Coronary artery (tissue), 2 donors: ENCODE measurements around the gene TWSG1.
"Not testable (repeated sequence)": the region's sequence is repeated elsewhere in the genome, so short reads cannot be mapped to it uniquely, and the experiment has no call there.

Source experiments
- DNase-seq: peaks from one replicate; pipeline ENCODE4 v3.0.0-alpha.2; 2017; ENCODE audit warnings: low spot score
- H3K27ac ChIP-seq, 2 donors: fragments of 200-600 bp; sonication (generic); one replicate each; pipeline ENCODE4 v1.5.1; 2016 to 2019
- H3K4me3 ChIP-seq: fragments of 200-600 bp; sonication (generic); 2 replicates; pipeline ENCODE4 v1.5.1; 2016; ENCODE audit warnings: mild to moderate bottlenecking, moderate library complexity
- TF ChIP-seq, protein P1 (sequence below): fragments of 200-600 bp; sonication (generic); IDR thresholded peaks from one replicate; pipeline ENCODE4 v1.5.1; 2019; ENCODE audit warnings: antibody characterized with exemption

Gene TWSG1

GRCh38 chr18:9421901-9422327 is 87.3 kb downstream of the TWSG1 start:
- no peak overlapping the region for H3K27ac ChIP-seq
- H3K4me3 ChIP-seq = no peak overlapping the region
- no peak for DNase-seq
- TF ChIP-seq, protein P1, sequence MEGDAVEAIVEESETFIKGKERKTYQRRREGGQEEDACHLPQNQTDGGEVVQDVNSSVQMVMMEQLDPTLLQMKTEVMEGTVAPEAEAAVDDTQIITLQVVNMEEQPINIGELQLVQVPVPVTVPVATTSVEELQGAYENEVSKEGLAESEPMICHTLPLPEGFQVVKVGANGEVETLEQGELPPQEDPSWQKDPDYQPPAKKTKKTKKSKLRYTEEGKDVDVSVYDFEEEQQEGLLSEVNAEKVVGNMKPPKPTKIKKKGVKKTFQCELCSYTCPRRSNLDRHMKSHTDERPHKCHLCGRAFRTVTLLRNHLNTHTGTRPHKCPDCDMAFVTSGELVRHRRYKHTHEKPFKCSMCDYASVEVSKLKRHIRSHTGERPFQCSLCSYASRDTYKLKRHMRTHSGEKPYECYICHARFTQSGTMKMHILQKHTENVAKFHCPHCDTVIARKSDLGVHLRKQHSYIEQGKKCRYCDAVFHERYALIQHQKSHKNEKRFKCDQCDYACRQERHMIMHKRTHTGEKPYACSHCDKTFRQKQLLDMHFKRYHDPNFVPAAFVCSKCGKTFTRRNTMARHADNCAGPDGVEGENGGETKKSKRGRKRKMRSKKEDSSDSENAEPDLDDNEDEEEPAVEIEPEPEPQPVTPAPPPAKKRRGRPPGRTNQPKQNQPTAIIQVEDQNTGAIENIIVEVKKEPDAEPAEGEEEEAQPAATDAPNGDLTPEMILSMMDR = no peak

DNA sequence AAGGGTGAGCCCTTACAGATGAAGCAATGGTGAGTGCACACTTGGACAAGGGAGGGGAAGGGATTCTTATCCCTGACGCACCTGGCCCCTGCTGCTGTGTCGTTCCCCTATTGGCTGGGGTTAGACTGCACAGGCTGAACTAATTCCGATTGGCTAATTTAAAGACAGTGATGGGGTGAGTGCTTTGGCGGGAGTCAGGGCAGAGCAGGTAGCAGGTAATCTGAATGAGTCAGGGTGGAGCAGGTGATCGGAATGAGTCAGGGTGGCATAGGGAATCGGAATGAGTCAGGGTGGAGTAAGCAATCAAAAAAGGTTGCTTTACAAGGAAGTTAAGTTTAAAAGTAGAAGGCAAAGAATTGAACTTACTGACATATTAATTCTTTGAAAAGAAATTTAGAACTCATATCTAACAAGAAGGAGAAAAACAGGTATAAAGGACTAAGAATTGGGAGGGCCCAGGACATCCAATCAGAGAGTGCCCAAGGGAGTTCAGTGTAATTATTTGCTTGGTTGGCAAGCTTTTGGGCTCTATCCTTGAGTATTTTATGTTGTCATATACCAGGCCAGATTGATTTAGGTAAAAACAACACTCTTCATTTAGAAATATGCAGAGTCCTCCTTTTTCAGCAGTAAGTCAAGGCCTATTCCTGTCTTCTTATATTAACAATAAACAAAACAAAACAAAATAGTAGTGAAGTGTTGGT is 88.4 kb downstream of the TWSG1 start:
- H3K4me3 ChIP-seq = no peak overlapping the region
- no peak overlapping the region for H3K27ac ChIP-seq
- no peak for DNase-seq
- TF ChIP-seq, protein P1 = no peak

GRCh38 chr18:9423648-9424047 is 89.1 kb downstream of the TWSG1 start:
- not testable (repeated sequence) for DNase-seq

DNA sequence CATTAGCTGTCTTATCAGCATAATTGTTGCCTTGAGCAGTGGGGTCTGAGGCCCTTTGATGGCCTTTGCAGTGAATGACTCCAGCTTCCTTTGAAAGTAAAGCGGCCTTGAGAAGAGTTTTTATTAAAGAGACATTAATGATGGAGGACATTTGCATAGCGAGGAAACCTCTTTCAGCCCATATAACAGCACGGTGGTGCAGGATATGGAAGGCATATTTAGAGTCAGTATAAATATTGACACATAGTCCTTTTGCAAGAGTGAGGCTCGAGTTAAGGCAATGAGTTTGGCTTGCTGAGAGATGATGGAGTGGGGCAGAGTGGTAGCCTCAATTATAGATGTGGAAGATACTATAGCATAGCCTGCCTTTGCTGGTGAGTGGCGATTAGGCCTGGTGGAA is 89.7 kb downstream of the TWSG1 start:
- not testable (repeated sequence) for H3K27ac ChIP-seq, H3K4me3 ChIP-seq, DNase-seq

More at GRCh38 chr18:9423648-9424047, 89.1 kb downstream of the TWSG1 start:
- not testable (repeated sequence) for H3K4me3 ChIP-seq, H3K27ac ChIP-seq

DNA sequence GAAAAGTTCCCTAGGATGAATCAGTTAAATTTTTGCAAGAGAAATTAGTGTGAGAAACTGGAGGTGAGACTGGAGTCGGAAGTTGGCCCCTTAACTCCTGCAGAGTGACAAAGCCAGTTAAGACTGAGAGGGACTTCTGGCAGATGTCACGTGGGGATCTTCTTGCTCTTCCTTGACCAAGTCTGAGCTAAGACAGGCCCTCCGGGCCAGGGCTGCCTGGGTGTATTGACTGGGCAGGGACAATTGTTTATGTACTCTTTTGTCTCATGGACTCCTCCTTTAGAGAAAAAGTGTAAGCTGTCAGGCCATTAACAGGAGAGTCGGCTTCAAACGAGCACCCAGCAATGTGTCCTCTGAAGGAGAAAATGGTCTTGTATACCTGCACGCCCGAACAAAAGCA is 92.2 kb downstream of the TWSG1 start:
- H3K27ac ChIP-seq = no peak overlapping the region

DNA sequence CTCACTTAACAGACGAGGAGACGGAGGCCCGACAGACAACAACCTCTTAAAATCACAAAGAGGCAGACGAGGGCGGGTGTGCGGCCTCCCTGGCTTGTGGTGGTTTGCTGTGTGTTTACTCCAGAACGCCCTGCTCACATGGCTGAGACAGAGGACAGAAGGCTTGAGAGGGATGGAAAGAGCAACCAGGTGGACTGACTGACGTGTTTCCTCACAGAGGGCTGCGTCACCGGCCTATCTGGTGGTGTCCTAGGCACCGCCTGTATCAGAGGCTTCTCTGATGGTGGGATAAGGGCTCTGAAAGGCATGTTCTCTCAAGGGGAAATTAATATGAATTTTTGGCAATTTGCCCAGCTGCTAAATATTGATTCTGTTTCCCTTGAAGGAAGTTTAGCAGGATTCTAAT is 93.7 kb downstream of the TWSG1 start:
- Histone ChIP-seq H3K4me3 (no peak overlapping the region), H3K27ac (no peak overlapping the region)
- TF ChIP-seq, protein P1 = no peak
- DNase-seq = no peak

More for the DNA sequence above, 92.2 kb downstream of the TWSG1 start:
- DNase-seq = no peak
- H3K4me3 ChIP-seq = no peak overlapping the region
- TF ChIP-seq, protein P1 = no peak

DNA sequence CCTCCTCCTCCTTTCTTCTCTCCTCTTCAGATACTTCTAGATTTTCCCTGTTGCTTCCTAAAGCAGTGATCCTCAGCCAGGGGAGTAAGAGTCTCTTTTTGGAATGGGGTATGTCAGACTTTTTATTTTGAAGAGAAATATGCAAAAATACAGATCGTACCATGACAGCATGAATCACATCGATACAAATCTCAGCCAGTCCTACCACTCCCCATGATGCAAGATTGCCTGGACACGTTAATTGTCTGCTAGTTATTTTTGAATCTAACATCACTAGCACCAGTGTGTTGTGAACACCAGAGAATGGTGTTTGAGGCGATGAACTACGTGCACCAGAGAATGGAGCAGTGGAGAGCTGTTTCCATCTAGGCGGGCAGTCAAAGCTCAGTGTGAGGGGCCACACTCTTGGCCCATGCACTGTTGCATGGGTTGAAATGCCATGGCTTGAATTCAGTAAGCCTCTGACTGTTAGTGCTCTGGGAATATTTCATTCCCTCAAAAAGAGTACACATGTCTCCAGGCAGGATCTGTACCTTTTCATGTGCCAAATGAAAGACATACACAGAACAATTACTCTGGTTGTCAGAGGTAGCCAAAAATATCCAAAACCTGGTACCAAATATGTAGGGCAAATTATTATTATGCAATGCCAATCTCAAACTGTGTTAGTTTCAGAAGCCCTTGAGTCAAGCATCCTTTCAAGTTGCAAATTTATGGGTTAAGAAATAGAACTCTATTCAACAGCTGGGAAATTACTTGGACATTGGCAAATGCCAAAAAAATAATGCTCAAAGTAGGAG is 94.5 kb downstream of the TWSG1 start:
- DNase-seq = no peak
- H3K4me3 ChIP-seq = no peak overlapping the region
- TF ChIP-seq, protein P1 = no peak
- peak overlapping the region in 1 of 2 donors; percentile 59 for H3K27ac ChIP-seq

DNA sequence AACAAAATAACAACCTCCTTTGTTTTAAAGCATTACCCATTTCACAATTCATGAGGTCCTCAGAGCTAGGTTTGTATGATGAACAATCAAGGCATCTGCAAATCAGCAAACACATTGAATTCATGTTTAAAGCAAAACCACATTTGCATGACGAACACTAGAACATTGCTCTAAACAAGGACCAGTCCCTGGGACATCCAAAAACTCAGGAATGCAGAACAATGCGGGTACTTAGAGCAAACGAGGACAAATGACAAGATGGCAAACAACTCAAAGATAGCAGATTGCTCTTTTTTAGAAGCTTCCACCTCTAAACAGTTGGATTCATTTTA is 95.1 kb downstream of the TWSG1 start:
- no peak for DNase-seq
- Histone ChIP-seq H3K4me3 (no peak overlapping the region), H3K27ac (no peak overlapping the region)
- TF ChIP-seq, protein P1 = no peak

- DNase-seq, H3K4me3 ChIP-seq, H3K27ac ChIP-seq: not testable (repeated sequence)
Observed at GRCh38 chr18:9430315-9430714, 95.7 kb downstream of the TWSG1 start.
